Activated T-cell treated with anti-CD3 and anti-CD28 coated beads, Interleukin-2, amount 50 U/mL, for 4 hours (primary cell): ENCODE data around the gene DAZAP2. TPM values are rescaled to one million over a fixed set of nuclear protein-coding genes. Genes with fewer than 3 reads are reported as not detected.
"Not testable (repeated sequence)": the region's sequence is repeated elsewhere in the genome, so short reads cannot be mapped to it uniquely, and the experiment has no call there.

Source experiments
- ATAC-seq, 2 donors: fragments of 200-7000 bp; cut with Tn5 transposase; one replicate each; pipeline ENCODE4 v1.10.0; 2021
- DNase-seq: peaks from one replicate; pipeline ENCODE4 v3.0.0-alpha.2; 2020
- H3K27me3 Mint-ChIP-seq: one replicate; pipeline ENCODE4 v1.8.0; 2021; ENCODE audit warnings: low read depth, mixed read lengths
- H3K36me3 Mint-ChIP-seq: one replicate; pipeline ENCODE4 v1.8.0; 2022; ENCODE audit warnings: mixed read lengths; ENCODE audit not compliant: insufficient read depth
- H3K4me1 Mint-ChIP-seq: one replicate; pipeline ENCODE4 v1.8.0; 2021; ENCODE audit warnings: low read depth, mixed read lengths
- H3K4me3 Mint-ChIP-seq: one replicate; pipeline ENCODE4 v1.8.0; 2021; ENCODE audit warnings: mild to moderate bottlenecking, moderate library complexity, mixed read lengths
- H3K9me3 Mint-ChIP-seq: one replicate; pipeline ENCODE4 v1.8.0; 2021; ENCODE audit warnings: mixed read lengths
- total RNA-seq, 3 donors: library from RNA; stranded (reverse); gene quantifications; one replicate each; pipeline ENCODE4 v1.2.1, GENCODE V29; 2021

The DAZAP2 gene
- total RNA-seq, 3 donors from 2014 or later: 143 to 145 (median 145) TPM

DNA sequence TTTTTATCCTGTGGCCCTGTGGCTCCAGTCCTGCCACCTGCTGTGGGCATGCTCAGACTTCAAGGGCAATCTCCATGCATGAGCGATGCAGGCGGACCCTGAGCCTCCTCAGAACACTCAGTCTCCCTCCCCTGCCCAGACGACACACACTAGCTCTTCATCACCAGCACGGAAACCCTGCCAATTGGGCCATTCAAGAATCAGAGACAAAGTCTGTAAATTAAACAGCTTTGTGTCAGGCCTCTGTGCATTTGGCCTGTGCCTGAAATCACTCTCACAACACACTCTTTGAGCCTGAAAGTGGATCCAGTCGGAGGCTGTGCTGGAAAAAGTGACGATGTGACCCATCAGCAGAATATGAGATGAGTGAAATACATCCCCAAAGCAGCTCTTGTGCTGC is 33.3 kb upstream of the DAZAP2 start:
- Mint-ChIP-seq H3K36me3 (peaks cover 2% of the 10 kb centered on the region), H3K9me3 (no peaks in the 10 kb centered on the region), H3K27me3 (no peaks in the 10 kb centered on the region), H3K4me1 (peaks cover 18% of the 10 kb centered on the region), H3K4me3 (no peak overlapping the region)
- ATAC-seq: no peak
- no peak for DNase-seq

DNA sequence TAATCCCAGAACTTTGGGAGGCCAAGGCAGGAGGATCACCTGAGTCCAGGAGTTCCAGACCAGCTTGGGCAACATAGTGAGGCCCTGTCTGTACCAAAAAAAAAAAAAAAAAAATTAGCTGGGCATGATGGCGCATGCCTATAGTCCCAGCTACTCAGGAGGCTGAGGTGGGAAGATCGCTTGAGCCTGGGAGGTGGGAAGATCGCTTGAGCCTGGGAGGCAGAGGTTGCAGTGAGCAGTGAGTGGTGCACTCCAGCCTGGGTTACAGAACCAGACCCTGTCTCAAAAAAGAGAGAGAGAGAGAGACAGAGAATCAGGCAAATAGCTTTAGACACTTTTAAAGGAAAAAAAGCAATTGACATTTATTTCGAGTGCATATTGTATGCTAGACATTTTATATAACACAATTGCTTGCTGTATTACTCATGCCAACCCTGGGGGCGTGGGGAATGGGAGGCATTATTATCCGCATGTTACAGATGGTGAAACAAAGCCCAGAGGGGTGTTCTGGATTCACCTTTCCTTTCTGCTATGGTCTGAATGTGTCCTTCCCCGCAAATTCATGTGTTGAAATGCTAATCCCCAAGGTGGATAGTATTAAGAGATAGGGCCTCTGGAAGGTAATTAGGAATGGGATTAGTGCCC is 30.5 kb upstream of the DAZAP2 start:
- Mint-ChIP-seq H3K36me3 (peaks cover 2% of the 10 kb centered on the region), H3K4me1 (peaks cover 5% of the 10 kb centered on the region), H3K27me3 (no peaks in the 10 kb centered on the region), H3K4me3 (no peak overlapping the region), H3K9me3 (no peaks in the 10 kb centered on the region)
- no peak for DNase-seq
- ATAC-seq: no peak

DNA sequence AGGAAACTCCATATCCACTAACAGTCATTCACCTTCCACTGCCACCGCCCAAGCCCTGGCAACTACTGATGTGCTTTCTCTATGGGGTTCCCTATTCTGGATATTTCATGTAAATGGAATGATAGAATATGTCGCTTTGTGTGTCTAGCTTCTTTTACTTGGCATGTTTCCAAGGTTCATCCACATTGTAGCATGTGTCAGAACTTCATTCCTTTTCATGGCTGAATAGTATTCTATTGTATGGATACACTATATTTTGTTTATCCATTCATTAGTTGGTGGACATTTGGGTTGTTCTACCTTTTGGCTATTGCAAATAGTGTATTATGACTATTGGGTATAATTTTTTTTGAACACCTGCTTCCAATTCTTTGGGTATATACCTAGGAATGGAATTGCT is 29.4 kb upstream of the DAZAP2 start:
- Mint-ChIP-seq H3K4me3 (no peak overlapping the region), H3K27me3 (no peaks in the 10 kb centered on the region), H3K9me3 (no peaks in the 10 kb centered on the region), H3K36me3 (peaks cover 4% of the 10 kb centered on the region), H3K4me1 (no peaks in the 10 kb centered on the region)
- ATAC-seq: no peak
- DNase-seq: no peak

DNA sequence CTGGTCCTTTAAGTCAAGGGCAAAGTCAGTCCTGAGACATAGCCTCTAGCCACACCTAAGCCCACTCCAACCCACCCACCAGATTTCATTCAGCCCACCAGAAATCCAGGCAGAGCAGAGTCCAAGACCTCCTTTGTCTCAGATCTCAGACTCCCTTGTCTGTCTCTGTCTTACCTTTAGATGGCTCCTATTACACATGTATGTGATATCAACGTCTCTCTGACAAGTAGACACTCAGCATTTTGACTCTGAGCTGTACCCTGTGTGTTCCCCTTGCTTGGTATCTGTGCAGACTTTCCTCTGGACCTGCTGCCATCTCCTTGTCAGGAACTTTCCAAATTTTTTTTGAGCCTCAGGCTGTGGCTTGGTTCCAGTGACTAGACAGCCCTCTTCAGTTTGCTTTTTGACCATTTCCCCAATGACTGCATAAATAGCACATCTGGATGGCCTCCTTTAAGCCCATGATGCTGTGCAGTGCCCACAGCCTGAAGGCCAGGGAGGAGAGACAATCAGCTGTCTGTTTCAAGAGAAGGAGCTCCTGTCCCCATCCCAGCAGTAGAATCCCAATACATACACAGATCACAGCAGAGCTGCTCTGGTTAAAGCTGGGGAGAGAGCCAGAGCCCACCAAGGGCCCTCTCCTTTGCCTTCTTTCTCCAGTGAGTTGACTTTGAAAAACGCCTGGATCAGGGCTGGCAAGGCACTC is 27.8 kb upstream of the DAZAP2 start:
- Mint-ChIP-seq H3K9me3 (no peaks in the 10 kb centered on the region), H3K4me3 (no peak overlapping the region), H3K4me1 (no peaks in the 10 kb centered on the region), H3K27me3 (no peaks in the 10 kb centered on the region), H3K36me3 (peaks cover 6% of the 10 kb centered on the region)
- ATAC-seq (no peak), DNase-seq (no peak)

DNA sequence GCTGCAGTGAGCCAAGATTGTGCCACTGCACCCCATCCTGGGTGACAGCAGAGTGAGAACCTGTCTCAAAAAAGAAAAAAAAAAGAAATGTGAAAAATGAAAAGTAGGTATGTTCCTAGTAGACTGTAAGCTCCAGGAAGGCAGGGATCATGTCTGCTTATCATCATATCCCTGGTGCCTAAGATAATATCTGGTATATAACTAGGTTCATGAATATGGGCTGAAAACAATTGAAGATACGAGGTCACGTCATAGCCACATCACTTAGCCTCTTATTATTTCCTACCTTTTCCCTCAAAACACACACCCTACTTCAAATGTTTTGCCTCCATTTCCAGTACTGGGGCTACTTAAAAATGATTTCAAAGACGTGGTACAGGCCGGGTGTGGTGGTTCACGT is 23.7 kb upstream of the DAZAP2 start:
- Mint-ChIP-seq H3K9me3 (no peaks in the 10 kb centered on the region), H3K4me3 (no peak overlapping the region), H3K27me3 (no peaks in the 10 kb centered on the region), H3K4me1 (peaks cover 19% of the 10 kb centered on the region), H3K36me3 (peaks cover 4% of the 10 kb centered on the region)
- DNase-seq: no peak
- ATAC-seq: no peak

DNA sequence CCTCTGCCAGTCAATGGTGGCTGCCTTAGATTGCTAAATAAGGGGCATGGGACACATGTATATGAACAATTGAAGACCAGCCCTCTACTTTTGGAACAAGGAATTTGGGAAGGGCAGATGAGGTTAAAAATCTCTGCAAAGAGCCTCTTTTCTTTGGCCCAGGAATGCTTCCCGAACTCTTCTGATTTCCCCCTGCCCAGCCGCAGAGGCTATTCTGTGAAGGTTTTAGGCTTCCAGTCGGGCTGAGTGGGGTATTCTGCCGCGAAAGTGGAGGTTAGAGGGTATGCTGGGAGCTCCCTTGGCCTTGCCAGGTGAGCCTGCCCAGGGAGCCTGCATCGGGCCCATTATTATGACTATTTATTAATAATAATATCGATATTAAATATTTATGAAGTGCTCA is 22.0 kb upstream of the DAZAP2 start:
- no peaks in the 10 kb centered on the region for H3K27me3 Mint-ChIP-seq

DNA sequence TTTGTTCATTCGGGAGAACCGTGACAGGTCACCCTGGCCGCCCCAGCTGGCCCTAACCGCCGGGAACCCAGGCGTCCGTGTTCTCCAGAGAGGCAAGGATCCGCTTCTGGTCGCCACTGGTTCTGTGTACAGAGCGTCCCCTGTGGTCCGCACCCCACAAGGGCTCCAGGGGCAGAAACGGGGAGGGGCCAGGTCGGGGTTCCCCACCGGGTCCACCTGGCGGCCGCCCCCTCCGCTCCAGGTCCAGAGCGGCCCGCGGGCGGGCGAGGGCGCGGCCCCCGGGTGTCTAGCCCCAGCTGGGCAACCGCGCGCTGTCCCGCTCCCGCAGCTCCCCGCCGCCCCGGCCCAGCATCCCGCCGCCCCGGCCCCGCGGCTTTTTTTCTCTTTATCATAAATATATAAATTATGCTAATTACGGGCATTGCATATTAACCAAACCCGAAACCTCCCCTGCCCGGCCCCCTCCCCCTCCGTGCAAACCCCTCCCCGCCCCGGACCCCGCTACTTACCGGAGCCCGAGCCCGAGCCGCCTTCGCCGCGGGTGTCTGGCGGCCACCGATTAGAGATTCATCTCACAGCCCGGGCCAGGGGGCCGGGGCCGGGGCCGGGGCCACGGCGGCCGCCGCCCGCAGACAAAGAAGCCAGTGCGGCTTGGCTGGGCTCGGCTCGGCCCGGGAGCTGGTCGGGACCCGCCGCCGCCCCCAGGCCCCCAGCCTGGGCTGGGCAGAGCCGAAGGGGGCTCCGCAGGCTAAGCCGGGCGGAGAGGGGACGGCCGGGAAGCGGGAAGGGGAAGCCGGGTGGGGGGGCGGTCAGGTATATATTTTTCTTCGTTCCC is 21.3 kb upstream of the DAZAP2 start:
- peaks cover 4% of the 10 kb centered on the region for H3K36me3 Mint-ChIP-seq
- ATAC-seq: peak; percentile 53 to 58
- peaks cover 19% of the 10 kb centered on the region for H3K4me1 Mint-ChIP-seq
- H3K9me3 Mint-ChIP-seq: no peaks in the 10 kb centered on the region
- DNase-seq: peak; percentile 34
- no peaks in the 10 kb centered on the region for H3K27me3 Mint-ChIP-seq
- peak overlapping the region; percentile 92 for H3K4me3 Mint-ChIP-seq

More for the DNA sequence above, 22.0 kb upstream of the DAZAP2 start:
- peak overlapping the region; percentile 75 for H3K4me3 Mint-ChIP-seq
- H3K9me3 Mint-ChIP-seq: no peaks in the 10 kb centered on the region
- H3K36me3 Mint-ChIP-seq: peaks cover 4% of the 10 kb centered on the region
- H3K4me1 Mint-ChIP-seq: peaks cover 19% of the 10 kb centered on the region
- ATAC-seq: no peak
- no peak for DNase-seq

DNA sequence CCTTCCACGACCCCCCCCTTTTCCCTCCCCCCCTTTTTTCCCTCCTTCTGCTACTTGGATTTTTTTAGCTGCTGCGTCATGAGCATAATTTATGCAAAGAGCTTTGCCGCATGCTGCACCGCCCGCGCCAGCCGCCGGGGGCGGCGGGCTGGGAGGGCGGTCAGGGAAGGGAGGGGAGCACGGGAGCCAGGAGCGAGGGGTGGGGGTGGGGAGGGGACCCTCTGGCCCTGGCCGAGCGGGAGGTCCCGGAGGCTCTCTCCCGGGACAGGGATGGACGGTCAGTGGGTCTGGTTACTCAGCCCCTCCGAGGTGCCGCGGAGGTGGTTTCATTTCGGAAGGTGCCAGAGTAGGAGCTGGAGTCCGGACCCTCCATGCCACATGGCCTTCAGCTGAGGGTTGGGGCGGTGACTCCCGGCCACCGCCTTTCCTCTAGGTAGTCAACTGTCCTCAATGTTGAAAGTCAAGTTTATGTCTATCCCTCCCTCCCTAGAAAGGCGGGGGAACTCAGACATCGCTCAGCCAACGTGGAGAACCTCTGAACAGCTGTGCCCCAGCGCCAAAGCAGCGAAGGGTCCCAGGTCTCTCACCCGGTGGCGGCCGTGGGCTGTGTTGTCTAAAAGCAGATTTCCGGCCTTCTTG is 20.5 kb upstream of the DAZAP2 start, which contains the start of gene POU6F1:
TSS of gene POU6F1 (minus strand) at position 95 of the 639 bp plus-strand sequence. CDS start 11,226 bp downstream, outside the sequence.
- H3K4me1 Mint-ChIP-seq: peaks cover 19% of the 10 kb centered on the region
- ATAC-seq (peak; percentile 85), DNase-seq (peak; percentile 61)
- peaks cover 4% of the 10 kb centered on the region for H3K36me3 Mint-ChIP-seq
- H3K9me3 Mint-ChIP-seq: no peaks in the 10 kb centered on the region
- no peaks in the 10 kb centered on the region for H3K27me3 Mint-ChIP-seq
- H3K4me3 Mint-ChIP-seq: peak within 1 kb of the TSS; percentile 92

DNA sequence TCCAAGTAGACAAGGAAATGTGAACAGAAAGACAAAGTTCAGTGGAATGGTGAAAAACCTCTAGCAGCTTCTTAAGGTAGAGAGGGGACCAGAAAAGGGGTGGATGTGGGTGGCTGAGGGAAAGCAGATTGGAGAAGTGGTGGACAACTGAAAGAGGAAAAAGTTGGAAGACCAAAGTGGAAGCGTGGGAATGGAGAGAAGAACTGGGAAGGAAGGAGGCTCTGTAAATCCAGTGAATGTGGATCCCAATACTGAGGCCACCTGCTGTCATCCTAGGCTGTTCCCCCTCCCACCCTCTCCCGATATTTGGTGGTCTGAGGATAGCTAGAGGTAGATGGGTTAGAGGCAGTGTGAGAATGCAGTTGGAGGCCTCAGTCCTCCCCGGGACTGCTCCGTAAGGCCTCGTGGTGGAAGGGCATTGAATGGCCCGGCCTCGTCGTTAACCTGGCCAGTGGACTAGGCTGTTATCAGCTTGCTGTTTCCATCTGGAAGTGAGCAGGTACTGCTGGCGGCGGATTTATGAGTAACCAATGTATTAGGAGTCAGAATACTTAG is 19.9 kb upstream of the DAZAP2 start:
- ATAC-seq: no peak
- no peaks in the 10 kb centered on the region for H3K9me3 Mint-ChIP-seq
- peaks cover 4% of the 10 kb centered on the region for H3K36me3 Mint-ChIP-seq
- peak overlapping the region; percentile 92 for H3K4me3 Mint-ChIP-seq
- no peak for DNase-seq
- peaks cover 19% of the 10 kb centered on the region for H3K4me1 Mint-ChIP-seq
- no peaks in the 10 kb centered on the region for H3K27me3 Mint-ChIP-seq

DNA sequence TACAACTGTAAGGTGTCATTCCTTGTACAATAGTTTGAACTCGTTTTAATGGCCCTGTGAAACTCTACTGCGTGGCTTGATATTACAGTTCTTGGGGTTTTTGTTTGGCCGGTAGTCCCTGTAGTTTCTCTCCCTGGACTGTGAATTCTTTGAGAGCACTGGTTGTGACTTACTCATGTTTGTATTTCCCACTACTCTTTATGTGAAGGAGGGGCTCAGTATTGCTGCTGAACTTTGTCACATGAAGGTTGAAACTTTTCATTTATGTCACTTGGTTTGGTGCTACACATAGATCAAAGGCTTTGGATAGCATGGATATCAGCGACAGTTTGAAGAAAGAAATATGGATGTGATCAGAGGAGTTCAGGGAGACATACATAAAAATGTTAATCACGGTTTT is 19.3 kb upstream of the DAZAP2 start:
- no peaks in the 10 kb centered on the region for H3K27me3 Mint-ChIP-seq
- ATAC-seq: no peak
- H3K36me3 Mint-ChIP-seq: peaks cover under 1% of the 10 kb centered on the region
- peaks cover 19% of the 10 kb centered on the region for H3K4me1 Mint-ChIP-seq
- DNase-seq: no peak
- peak overlapping the region; percentile 92 for H3K4me3 Mint-ChIP-seq
- no peaks in the 10 kb centered on the region for H3K9me3 Mint-ChIP-seq

DNA sequence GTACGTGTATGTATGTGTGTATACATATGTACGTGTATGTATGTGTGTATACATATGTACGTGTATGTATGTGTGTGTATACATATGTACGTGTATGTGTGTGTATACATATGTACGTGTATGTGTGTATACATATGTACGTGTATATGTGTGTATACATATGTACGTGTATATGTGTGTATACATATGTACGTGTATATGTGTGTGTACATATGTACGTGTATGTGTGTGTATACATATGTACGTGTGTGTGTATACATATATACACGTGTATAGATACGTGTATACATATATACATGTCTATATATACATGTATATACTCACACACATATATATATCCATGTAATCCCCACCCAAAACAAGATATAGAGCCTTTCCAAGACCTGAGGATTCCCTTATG is 18.8 kb upstream of the DAZAP2 start:
- not testable (repeated sequence) for H3K4me3 Mint-ChIP-seq, H3K36me3 Mint-ChIP-seq, DNase-seq, H3K27me3 Mint-ChIP-seq, H3K9me3 Mint-ChIP-seq, ATAC-seq
- peaks cover 19% of the 10 kb centered on the region for H3K4me1 Mint-ChIP-seq

DNA sequence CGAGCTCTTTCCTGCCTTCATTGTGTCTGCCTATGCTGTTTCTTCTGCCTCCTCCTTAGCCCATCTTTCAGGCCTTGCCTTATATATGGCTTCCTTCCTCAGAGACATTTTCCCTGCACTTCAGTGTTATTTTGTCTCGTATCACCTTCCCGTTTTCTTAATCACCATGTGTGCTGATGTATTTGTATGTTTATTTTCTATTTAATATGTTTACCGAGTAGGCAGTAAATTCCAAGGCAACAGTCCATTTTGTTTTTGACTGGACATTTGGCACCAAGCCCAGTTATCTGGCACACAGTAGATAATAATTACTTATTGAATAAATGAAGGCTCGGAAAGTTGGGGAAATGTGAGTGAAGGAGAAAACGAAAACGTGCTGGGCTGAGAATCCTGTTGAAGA is 16.2 kb upstream of the DAZAP2 start:
- no peak for DNase-seq
- Mint-ChIP-seq H3K4me1 (peaks cover 13% of the 10 kb centered on the region), H3K27me3 (no peaks in the 10 kb centered on the region), H3K9me3 (no peaks in the 10 kb centered on the region), H3K4me3 (no peak overlapping the region), H3K36me3 (no peaks in the 10 kb centered on the region)
- no peak for ATAC-seq

DNA sequence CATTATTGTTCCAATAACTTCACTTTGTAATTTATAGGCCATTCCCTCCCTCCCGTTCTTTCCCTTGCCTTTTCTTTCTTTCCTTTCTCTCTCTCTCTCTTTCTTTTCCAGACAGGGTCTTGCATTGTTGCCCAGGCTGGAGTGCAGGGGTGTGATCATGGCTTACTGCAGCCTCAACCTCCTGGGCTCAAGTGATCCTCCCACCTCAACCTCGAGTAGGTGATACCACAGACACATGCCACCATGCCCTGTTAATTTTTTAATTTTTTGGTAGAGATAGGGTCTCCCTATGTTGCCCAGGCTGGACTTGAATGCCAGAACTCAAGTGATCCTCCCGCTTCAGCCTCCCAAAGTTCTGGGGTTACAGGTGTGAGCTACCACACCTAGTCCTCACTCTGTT is 14.0 kb upstream of the DAZAP2 start:
- Mint-ChIP-seq H3K27me3 (no peaks in the 10 kb centered on the region), H3K4me3 (no peak overlapping the region), H3K36me3 (no peaks in the 10 kb centered on the region), H3K4me1 (no peaks in the 10 kb centered on the region), H3K9me3 (no peaks in the 10 kb centered on the region)
- ATAC-seq (no peak), DNase-seq (no peak)

DNA sequence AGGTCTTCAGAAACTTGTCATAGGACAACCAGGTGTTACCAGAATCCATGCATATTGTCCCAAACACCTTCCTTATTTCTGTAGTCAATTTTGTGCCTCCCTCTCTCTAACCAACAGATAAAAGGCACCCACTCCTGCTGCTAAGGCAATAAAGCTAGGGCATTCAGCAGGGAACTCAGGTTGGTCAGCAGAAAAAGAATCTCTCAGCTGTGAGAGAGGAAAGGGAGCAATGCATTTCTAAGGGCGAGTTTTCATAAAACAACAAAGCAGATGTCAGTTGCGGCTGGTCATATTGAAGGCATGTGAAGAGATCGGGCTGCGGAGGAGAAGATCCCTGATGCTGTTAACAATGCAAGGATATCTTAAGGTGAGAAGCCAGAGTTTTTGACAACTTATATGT is 13.4 kb upstream of the DAZAP2 start:
- DNase-seq (no peak), ATAC-seq (no peak)
- H3K4me1 Mint-ChIP-seq: no peaks in the 10 kb centered on the region
- no peak overlapping the region for H3K4me3 Mint-ChIP-seq
- no peaks in the 10 kb centered on the region for H3K27me3 Mint-ChIP-seq
- H3K36me3 Mint-ChIP-seq: no peaks in the 10 kb centered on the region
- no peaks in the 10 kb centered on the region for H3K9me3 Mint-ChIP-seq
